Tibial nerve (tissue), 4 donors: ENCODE measurements around the gene SIAH3. TPM values are rescaled to one million over a fixed set of nuclear protein-coding genes. Genes with fewer than 3 reads are reported as not detected.

ENCODE experiments used
- DNase-seq, 2 donors: peaks; one replicate each; pipeline ENCODE4 v3.0.0-alpha.2; 2019; ENCODE audit warnings: low spot score in 2 of 2
- H3K27ac ChIP-seq, 4 donors: fragments of 200-600 bp; sonication (generic) in 3 of 4; one replicate each; pipeline ENCODE4 v1.5.1; 2017 to 2019; ENCODE audit warnings: mild to moderate bottlenecking in 1 of 4
- H3K27me3 ChIP-seq, 2 donors: fragments of 200-600 bp; sonication (generic) in 1 of 2; one replicate each; pipeline versions ENCODE4 v1.5.1 to v1.6.0; 2017 to 2019
- H3K36me3 ChIP-seq, 3 donors: fragments of 200-600 bp; sonication (generic); one replicate each; pipeline ENCODE4 v1.5.1; 2018 to 2019
- H3K4me1 ChIP-seq, 4 donors: fragments of 200-600 bp; sonication (generic) in 3 of 4; one replicate each; pipeline ENCODE4 v1.5.1; 2017 to 2019
- H3K4me3 ChIP-seq, 4 donors: fragments of 200-600 bp; sonication (generic) in 3 of 4; one replicate each; pipeline ENCODE4 v1.5.1; 2017 to 2019; ENCODE audit warnings: mild to moderate bottlenecking in 1 of 4, moderate library complexity in 1 of 4
- H3K9me3 ChIP-seq, 4 donors: fragments of 200-600 bp; sonication (generic) in 3 of 4; one replicate each; pipeline ENCODE4 v1.5.1; 2017 to 2019
- CTCF ChIP-seq, 5 experiments: fragments of 200-600 bp in 3 of 5; fragments of 450-650 bp in 2 of 5; sonication (generic) in 3 of 5; IDR thresholded peaks; one replicate each; pipeline ENCODE4 v1.5.1; 2016 to 2019; ENCODE audit warnings: antibody characterized with exemption in 5 of 5, mild to moderate bottlenecking in 3 of 5, moderate library complexity in 2 of 5
- EP300 ChIP-seq, 2 donors: sonication (generic); formaldehyde crosslinking; IDR thresholded peaks; one replicate each; pipeline ENCODE4 v1.6.1; 2017; ENCODE audit warnings: antibody characterized with exemption in 2 of 2, mild to moderate bottlenecking in 1 of 2
- POLR2A ChIP-seq, 2 donors: fragments of 450-650 bp; IDR thresholded peaks; one replicate each; pipeline ENCODE4 v1.6.1; 2017; ENCODE audit warnings: antibody characterized with exemption in 2 of 2, mild to moderate bottlenecking in 2 of 2, moderate library complexity in 2 of 2
- WGBS, 2 donors: methylation state at CpG; one replicate each; pipeline ENCODE4 v1.1.5; 2018; 5-methylcytosine and 5-hydroxymethylcytosine counted together
- total RNA-seq, 4 donors: library from RNA; depleted of rRNA; stranded (reverse); fragments of >200 nt; gene quantifications; one replicate each; pipeline ENCODE4 v1.1.0, GENCODE V29; 2016

Gene SIAH3
- total RNA-seq, 4 donors from 2014 or later, result not detected

- no peak overlapping the region for H3K27ac ChIP-seq
- no peaks in the 10 kb centered on the region for H3K27me3 ChIP-seq
- no peak for DNase-seq
- no peaks in the 10 kb centered on the region for H3K36me3 ChIP-seq
- TF ChIP-seq POLR2A (IDR thresholded peaks at IDR 0.05), result no peak
- TF ChIP-seq CTCF (IDR thresholded peaks at IDR 0.05), result no peak
- no peak for TF ChIP-seq EP300 (IDR thresholded peaks at IDR 0.05)
- peaks cover 0 to 5% (median 0%) of the 10 kb centered on the region in 4 donors for H3K9me3 ChIP-seq
- no peak overlapping the region for H3K4me3 ChIP-seq
- no peaks in the 10 kb centered on the region for H3K4me1 ChIP-seq
- WGBS, 2 donors, result 70 to 80% methylated on average over 2 of the region's 2 CpGs
Measured at GRCh38 chr13:45817833-45818232, 33.7 kb downstream of the SIAH3 start.

GRCh38 chr13:45816427-45816826 is 35.1 kb downstream of the SIAH3 start:
- DNase-seq, result no peak
- H3K9me3 ChIP-seq, result peaks cover 0 to 5% (median 0%) of the 10 kb centered on the region in 4 donors
- H3K27ac ChIP-seq, result no peak overlapping the region
- H3K27me3 ChIP-seq, result no peaks in the 10 kb centered on the region
- no peak for TF ChIP-seq EP300 (IDR thresholded peaks at IDR 0.05)
- TF ChIP-seq POLR2A (IDR thresholded peaks at IDR 0.05), result no peak
- TF ChIP-seq CTCF (IDR thresholded peaks at IDR 0.05), result no peak
- no peak overlapping the region for H3K4me3 ChIP-seq
- 64 to 73% methylated on average over 6 of the region's 6 CpGs for WGBS, 2 donors
- no peaks in the 10 kb centered on the region for H3K36me3 ChIP-seq
- no peaks in the 10 kb centered on the region for H3K4me1 ChIP-seq

- WGBS, 2 donors, result 75 to 83% methylated on average over 6 of the region's 6 CpGs
- Histone ChIP-seq H3K27ac (no peak overlapping the region), H3K27me3 (no peaks in the 10 kb centered on the region), H3K4me3 (no peak overlapping the region), H3K4me1 (no peaks in the 10 kb centered on the region), H3K9me3 (no peaks in the 10 kb centered on the region), H3K36me3 (no peaks in the 10 kb centered on the region)
- TF ChIP-seq EP300 (IDR thresholded peaks at IDR 0.05) (no peak), POLR2A (IDR thresholded peaks at IDR 0.05) (no peak), CTCF (IDR thresholded peaks at IDR 0.05) (no peak)
- no peak for DNase-seq
Measured at GRCh38 chr13:45812695-45813372, 38.7 kb downstream of the SIAH3 start.

- TF ChIP-seq EP300 (IDR thresholded peaks at IDR 0.05) (no peak), POLR2A (IDR thresholded peaks at IDR 0.05) (no peak)
- Histone ChIP-seq H3K27ac (no peak overlapping the region), H3K4me1 (no peaks in the 10 kb centered on the region)
Measured at GRCh38 chr13:45811891-45812694, 39.5 kb downstream of the SIAH3 start.

GRCh38 chr13:45809801-45810394 is 41.7 kb downstream of the SIAH3 start:
- H3K27me3 ChIP-seq, result no peaks in the 10 kb centered on the region
- no peak overlapping the region for H3K27ac ChIP-seq
- H3K9me3 ChIP-seq, result peaks cover 0 to 8% (median 0%) of the 10 kb centered on the region in 4 donors
- no peak for DNase-seq
- no peaks in the 10 kb centered on the region for H3K36me3 ChIP-seq
- 47 to 58% methylated on average over 4 to 7 of the region's 7 CpGs for WGBS, 2 donors
- TF ChIP-seq POLR2A (IDR thresholded peaks at IDR 0.05) (no peak), CTCF (IDR thresholded peaks at IDR 0.05) (no peak), EP300 (IDR thresholded peaks at IDR 0.05) (no peak)
- no peaks in the 10 kb centered on the region for H3K4me1 ChIP-seq
- H3K4me3 ChIP-seq, result no peak overlapping the region

More at GRCh38 chr13:45811891-45812694, 39.5 kb downstream of the SIAH3 start:
- DNase-seq, result no peak
- H3K27me3 ChIP-seq, result no peaks in the 10 kb centered on the region
- no peaks in the 10 kb centered on the region for H3K36me3 ChIP-seq
- 73 to 87% methylated on average over 6 of the region's 6 CpGs for WGBS, 2 donors
- no peak overlapping the region for H3K4me3 ChIP-seq
- H3K9me3 ChIP-seq, result no peaks in the 10 kb centered on the region
